GM12891 (cell line): Measurements from ENCODE around the gene PHF23.

Experiments used
- POLR2A ChIP-seq: IDR thresholded peaks from 2 replicates; pipeline ENCODE4 v1.6.1; 2011; ENCODE audit warnings: low read depth, low read length, control low read depth
- POLR2AphosphoS5 ChIP-seq: IDR thresholded peaks from 2 replicates; pipeline ENCODE4 v1.6.1; 2011; ENCODE audit warnings: low read depth, low read length, control low read depth
- POU2F2 ChIP-seq: IDR thresholded peaks from 2 replicates; pipeline ENCODE4 v1.6.1; 2011; ENCODE audit warnings: low read depth, mild to moderate bottlenecking, control low read depth, low read length, moderate library complexity
- TAF1 ChIP-seq: IDR thresholded peaks from 2 replicates; pipeline ENCODE4 v1.6.1; 2011; ENCODE audit warnings: low read depth, low read length, control low read depth

DNA sequence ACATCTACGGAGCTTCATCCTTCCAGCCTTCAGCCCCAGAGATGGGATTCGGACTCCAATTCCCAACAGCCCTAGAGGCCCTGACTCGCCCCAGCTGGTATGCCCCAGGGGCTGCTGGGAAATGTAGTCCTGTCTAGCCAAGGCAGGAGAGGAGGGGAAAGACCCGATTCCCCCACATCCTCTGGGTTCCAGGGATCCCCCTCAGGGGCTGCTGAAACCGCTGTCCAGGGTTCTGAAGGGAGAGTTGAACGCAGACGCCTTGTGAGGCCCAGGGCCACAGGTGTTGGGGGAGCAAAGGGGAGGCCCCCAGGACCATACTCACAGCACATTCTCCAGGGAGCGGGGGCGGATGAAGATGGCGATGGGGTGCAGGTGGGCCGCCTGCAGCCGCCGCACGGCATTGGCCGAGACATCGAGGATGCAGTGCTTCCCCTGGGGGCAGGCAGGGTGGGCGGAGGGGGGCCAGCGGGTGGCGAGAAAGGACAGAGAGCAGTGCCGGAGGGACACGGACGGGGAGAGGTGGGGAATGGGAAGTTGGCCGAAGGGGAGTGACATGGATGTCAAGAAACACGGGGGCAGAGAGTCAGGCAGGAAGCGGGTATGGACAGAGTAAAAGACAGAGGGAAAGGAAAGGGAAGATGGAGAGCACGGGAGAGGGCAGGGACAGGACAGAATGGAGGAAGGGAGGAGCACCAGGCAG, 47.5 kb downstream of the PHF23 start:
- no peak for TF ChIP-seq POLR2A
- TF ChIP-seq POU2F2: no peak
- no peak for TF ChIP-seq POLR2AphosphoS5
- TF ChIP-seq TAF1: no peak
